Progenitor cell of endocrine pancreas (in vitro differentiated cells): ENCODE data around the gene SIX5. TPM values are rescaled to one million over a fixed set of nuclear protein-coding genes. Genes with fewer than 3 reads are reported as not detected.
"Not testable (repeated sequence)": the region's sequence is repeated elsewhere in the genome, so short reads cannot be mapped to it uniquely, and the experiment has no call there.

ENCODE experiments used
- DNase-seq: peaks from one replicate; pipeline ENCODE4 v3.0.0; 2021; ENCODE audit warnings: low spot score; ENCODE audit not compliant: unreplicated experiment
- H3K27ac Mint-ChIP-seq: 2 replicates; pipeline ENCODE4 v1.8.0; 2021; ENCODE audit warnings: mild to moderate bottlenecking, moderate library complexity, mixed read lengths
- H3K27me3 Mint-ChIP-seq: 2 replicates; pipeline ENCODE4 v1.8.0; 2021; ENCODE audit warnings: mixed read lengths
- H3K36me3 Mint-ChIP-seq: 2 replicates; pipeline ENCODE4 v1.8.0; 2022; ENCODE audit warnings: mixed read lengths; ENCODE audit not compliant: insufficient read depth
- H3K4me1 Mint-ChIP-seq: 2 replicates; pipeline ENCODE4 v1.8.0; 2021; ENCODE audit warnings: low read depth, mixed read lengths
- H3K4me3 Mint-ChIP-seq: 2 replicates; pipeline ENCODE4 v1.8.0; 2021; ENCODE audit warnings: low read depth, mild to moderate bottlenecking, moderate library complexity, mixed read lengths
- H3K9me3 Mint-ChIP-seq: 2 replicates; pipeline ENCODE4 v1.8.0; 2021; ENCODE audit warnings: low read depth, mixed read lengths
- CTCF ChIP-seq: fragments of 200-600 bp; sonication (generic); IDR thresholded peaks from one replicate; pipeline ENCODE4 v1.5.0; 2021; ENCODE audit warnings: antibody characterized with exemption, mild to moderate bottlenecking; ENCODE audit not compliant: unreplicated experiment
- total RNA-seq: library from RNA; stranded (reverse); gene quantifications from 2 replicates; pipeline ENCODE4 v1.2.1, GENCODE V29; 2021

The SIX5 gene
- total RNA-seq, 1 donor from 2014 or later, result 42.3 TPM

GRCh38 chr19:45754323-45754722, 14.7 kb downstream of the SIX5 start:
- Mint-ChIP-seq H3K27ac (no peak overlapping the region), H3K36me3 (no peaks in the 10 kb centered on the region), H3K4me3 (no peak overlapping the region), H3K4me1 (peaks cover 11% of the 10 kb centered on the region), H3K9me3 (no peaks in the 10 kb centered on the region), H3K27me3 (peaks cover under 1% of the 10 kb centered on the region)
- no peak for TF ChIP-seq CTCF
- DNase-seq, result no peak

- Mint-ChIP-seq H3K4me1 (peaks cover 11% of the 10 kb centered on the region), H3K4me3 (no peak overlapping the region), H3K36me3 (no peaks in the 10 kb centered on the region), H3K27me3 (no peaks in the 10 kb centered on the region), H3K9me3 (no peaks in the 10 kb centered on the region), H3K27ac (no peak overlapping the region)
- no peak for DNase-seq
- TF ChIP-seq CTCF, result no peak
Measured at GRCh38 chr19:45753548-45753947, 15.5 kb downstream of the SIX5 start.

GRCh38 chr19:45752639-45753038, 16.4 kb downstream of the SIX5 start:
- Mint-ChIP-seq H3K4me1 (peaks cover 9% of the 10 kb centered on the region), H3K27ac (no peak overlapping the region), H3K27me3 (peaks cover under 1% of the 10 kb centered on the region), H3K4me3 (no peak overlapping the region), H3K36me3 (no peaks in the 10 kb centered on the region), H3K9me3 (no peaks in the 10 kb centered on the region)
- no peak for TF ChIP-seq CTCF
- DNase-seq, result no peak

GRCh38 chr19:45751483-45751882, 17.6 kb downstream of the SIX5 start:
- not testable (repeated sequence) for H3K4me1 Mint-ChIP-seq, H3K27me3 Mint-ChIP-seq, H3K9me3 Mint-ChIP-seq, H3K4me3 Mint-ChIP-seq, H3K36me3 Mint-ChIP-seq, H3K27ac Mint-ChIP-seq, DNase-seq

GRCh38 chr19:45747513-45747912, 21.5 kb downstream of the SIX5 start:
- H3K4me1 Mint-ChIP-seq, result no peaks in the 10 kb centered on the region
- no peaks in the 10 kb centered on the region for H3K9me3 Mint-ChIP-seq
- TF ChIP-seq CTCF, result no peak
- H3K4me3 Mint-ChIP-seq, result no peak overlapping the region
- no peaks in the 10 kb centered on the region for H3K36me3 Mint-ChIP-seq
- no peak overlapping the region for H3K27ac Mint-ChIP-seq
- H3K27me3 Mint-ChIP-seq, result peaks cover 12% of the 10 kb centered on the region
- DNase-seq, result no peak

DNA sequence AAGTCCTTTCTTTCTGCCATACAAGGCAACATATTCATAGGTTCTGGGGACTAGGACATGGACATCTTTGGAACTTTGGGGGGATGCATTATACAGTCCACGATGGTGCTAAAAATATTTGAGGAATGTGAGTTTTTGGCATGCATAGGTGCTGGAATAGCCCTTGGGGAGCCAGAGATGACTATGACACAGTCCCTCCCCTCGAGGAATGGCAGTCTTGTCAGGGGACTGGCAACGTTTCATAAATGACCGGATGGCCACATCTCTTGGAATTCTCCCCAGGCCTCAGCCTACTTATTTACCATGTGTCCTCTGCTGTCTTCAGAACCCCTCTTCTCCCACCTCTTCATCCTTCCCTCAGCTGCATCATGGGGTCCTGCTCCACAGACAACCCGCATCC, 22.2 kb downstream of the SIX5 start:
- Mint-ChIP-seq H3K4me1 (no peaks in the 10 kb centered on the region), H3K36me3 (no peaks in the 10 kb centered on the region), H3K27me3 (peaks cover 12% of the 10 kb centered on the region), H3K27ac (no peak overlapping the region), H3K4me3 (no peak overlapping the region), H3K9me3 (no peaks in the 10 kb centered on the region)
- TF ChIP-seq CTCF, result no peak
- no peak for DNase-seq
